M059J (cell line): Measurements from ENCODE around the gene DENND6B. TPM values are rescaled to one million over a fixed set of nuclear protein-coding genes. Genes with fewer than 3 reads are reported as not detected.

ENCODE experiments used
- total RNA-seq: library from RNA; depleted of rRNA; stranded (reverse); fragments of >200 nt; shearing (Covaris generic); gene quantifications from 2 replicates; pipeline ENCODE4 v1.2.3, GENCODE V29; 2014; rRNA removed

DENND6B gene
- total RNA-seq, 1 experiment from 2014 or later: 0.71 TPM

Other genes with a start within 250 kb of the DENND6B start
- 0.52 TPM in 1 of 2 replicates, not detected in the other for gene MLC1, start 241.6 kb downstream of the DENND6B start, total RNA-seq
- 0.71 and 1.8 TPM in 2 replicates for gene MOV10L1, start 237.0 kb downstream of the DENND6B start, total RNA-seq
- gene PANX2, start 156.3 kb downstream of the DENND6B start, total RNA-seq: 0.54 and 3.3 TPM in 2 replicates
- gene TRABD, start 141.1 kb downstream of the DENND6B start, total RNA-seq: 9.7 and 15.1 TPM in 2 replicates
- gene SELENOO, start 126.0 kb downstream of the DENND6B start, total RNA-seq: 12.0 and 21.4 TPM in 2 replicates
- 1.7 and 12.5 TPM in 2 replicates for gene TUBGCP6, start 82.0 kb downstream of the DENND6B start, total RNA-seq
- 5.4 and 12.3 TPM in 2 replicates for gene HDAC10, start 75.7 kb downstream of the DENND6B start, total RNA-seq
- 10.1 and 16.9 TPM in 2 replicates for gene MAPK12, start 65.3 kb downstream of the DENND6B start, total RNA-seq
- gene MAPK11, start 56.6 kb downstream of the DENND6B start, total RNA-seq: 1.7 and 1.9 TPM in 2 replicates
- gene PLXNB2, start 19.4 kb downstream of the DENND6B start, total RNA-seq: 44.4 and 59.5 TPM in 2 replicates
- gene PPP6R2, start 16.3 kb upstream of the DENND6B start, total RNA-seq: 18.9 and 31.4 TPM in 2 replicates
- 19.6 and 43.6 TPM in 2 replicates for gene SBF1, start 148.0 kb upstream of the DENND6B start, total RNA-seq
- 0.15 TPM in 1 of 2 replicates, not detected in the other for gene ADM2, start 154.5 kb upstream of the DENND6B start, total RNA-seq
- not detected in 2 replicates for gene MIOX, start 159.8 kb upstream of the DENND6B start, total RNA-seq
- 31.2 and 59.8 TPM in 2 replicates for gene LMF2, start 180.7 kb upstream of the DENND6B start, total RNA-seq
- gene NCAPH2, start 181.2 kb upstream of the DENND6B start, total RNA-seq: 46.8 and 50.9 TPM in 2 replicates
- gene SCO2, start 198.6 kb upstream of the DENND6B start, total RNA-seq: 1.6 TPM in 1 of 2 replicates, not detected in the other
- 12.6 and 23.7 TPM in 2 replicates for gene TYMP, start 203.0 kb upstream of the DENND6B start, total RNA-seq
- gene KLHDC7B, start 218.9 kb upstream of the DENND6B start, total RNA-seq: 0.02 and 0.37 TPM in 2 replicates
- gene SYCE3, start 235.9 kb upstream of the DENND6B start, total RNA-seq: not detected in 2 replicates